CD8-positive, alpha-beta memory T cell (primary cell): ENCODE data around the gene CFAP161. TPM values are rescaled to one million over a fixed set of nuclear protein-coding genes. Genes with fewer than 3 reads are reported as not detected.

ENCODE experiments used
- CTCF ChIA-PET: fragments of 350-600 bp; sonication (Branson Sonifier 250); formaldehyde crosslinking; loops from one replicate; lab custom pipeline; 2021; ENCODE audit warnings: antibody characterized with exemption; lab: Charles Lee
- POLR2A ChIA-PET: fragments of 350-600 bp; sonication (Branson Sonifier 250); formaldehyde crosslinking; loops from one replicate; lab custom pipeline; 2021; ENCODE audit warnings: antibody characterized with exemption; lab: Charles Lee
- DNase-seq, 5 donors: peaks; one replicate each; pipeline versions ENCODE4 v3.0.0 to v3.0.0-alpha.2; 2020 to 2022; ENCODE audit warnings: mixed read lengths in 1 of 5
- H3K27ac ChIP-seq: one replicate; pipeline ENCODE4 v1.7.0; 2013; ENCODE audit warnings: low read depth, mild to moderate bottlenecking, low read length, moderate library complexity
- H3K27me3 ChIP-seq: 2 replicates; pipeline ENCODE4 v1.7.0; 2013; ENCODE audit warnings: low read length, mild to moderate bottlenecking; ENCODE audit not compliant: insufficient read depth, poor library complexity, severe bottlenecking
- H3K36me3 ChIP-seq: 2 replicates; pipeline ENCODE4 v1.7.0; 2013; ENCODE audit warnings: mild to moderate bottlenecking, low read length, moderate library complexity; ENCODE audit not compliant: insufficient read depth
- H3K4me1 ChIP-seq: 2 replicates; pipeline ENCODE4 v1.7.0; 2013; ENCODE audit warnings: mild to moderate bottlenecking, low read length, moderate library complexity; ENCODE audit not compliant: insufficient read depth
- H3K4me3 ChIP-seq: 2 replicates; pipeline ENCODE4 v1.7.0; 2013; ENCODE audit warnings: mild to moderate bottlenecking, low read length
- H3K9me3 ChIP-seq: 2 replicates; pipeline ENCODE4 v1.7.0; 2013; ENCODE audit warnings: mild to moderate bottlenecking, low read length
- H3K27ac Mint-ChIP-seq, 8 donors: one replicate each; pipeline ENCODE4 v1.8.0; 2020 to 2021; ENCODE audit warnings: mixed read lengths in 8 of 8, mild to moderate bottlenecking in 6 of 8, inconsistent platforms in 3 of 8, moderate library complexity in 3 of 8
- H3K27me3 Mint-ChIP-seq, 2 donors: one replicate each; pipeline ENCODE4 v1.8.0; 2020 to 2021; ENCODE audit warnings: mixed read lengths in 2 of 2, mild to moderate bottlenecking in 1 of 2, moderate library complexity in 1 of 2
- H3K36me3 Mint-ChIP-seq, 3 donors: one replicate each; pipeline ENCODE4 v1.8.0; 2020 to 2021; ENCODE audit warnings: mixed read lengths in 3 of 3, inconsistent platforms in 1 of 3, mild to moderate bottlenecking in 1 of 3
- H3K4me1 Mint-ChIP-seq, 3 donors: one replicate each; pipeline ENCODE4 v1.8.0; 2020 to 2021; ENCODE audit warnings: mixed read lengths in 3 of 3, inconsistent platforms in 1 of 3, mild to moderate bottlenecking in 1 of 3
- H3K4me3 Mint-ChIP-seq, 7 donors: one replicate each; pipeline ENCODE4 v1.8.0; 2020 to 2021; ENCODE audit warnings: mixed read lengths in 7 of 7, mild to moderate bottlenecking in 6 of 7, moderate library complexity in 4 of 7, inconsistent platforms in 2 of 7
- H3K9me3 Mint-ChIP-seq, 5 donors: one replicate each; pipeline ENCODE4 v1.8.0; 2020 to 2022; ENCODE audit warnings: mixed read lengths in 5 of 5, mild to moderate bottlenecking in 3 of 5, moderate library complexity in 2 of 5, inconsistent platforms in 1 of 5
- polyA plus RNA-seq: library from polyadenylated mRNA; unstranded; fragments of 300-500 nt; fragmentation: Illumina TruSeq; gene quantifications from one replicate; pipeline ENCODE4 v1.2.3, GENCODE V29; 2021
- total RNA-seq, 2 experiments: library from RNA; stranded (reverse); gene quantifications; one replicate each; pipeline ENCODE4 v1.2.3, GENCODE V29; 2021

CFAP161 gene
- total and polyA plus RNA-seq, 3 experiments from 2014 or later, result not detected

- Histone ChIP-seq H3K36me3 (no peaks in the 10 kb centered on the region), H3K4me3 (no peak overlapping the region), H3K27ac (no peak overlapping the region), H3K27me3 (no peaks in the 10 kb centered on the region), H3K9me3 (no peaks in the 10 kb centered on the region), H3K4me1 (peaks cover 9% of the 10 kb centered on the region)
- Mint-ChIP-seq H3K27me3 (peaks cover 25 to 81% of the 10 kb centered on the region in 2 donors), H3K36me3 (peaks cover 0 to 4% (median 0%) of the 10 kb centered on the region in 3 donors), H3K4me3 (no peak overlapping the region), H3K4me1 (peaks cover 3 to 15% (median 8%) of the 10 kb centered on the region in 3 donors), H3K9me3 (no peaks in the 10 kb centered on the region), H3K27ac (no peak overlapping the region)
- POLR2A ChIA-PET, result no interaction called here
- DNase-seq, result no peak
- CTCF ChIA-PET, result interaction anchor here (2.0 kb wide), 1 partner anchor 128 kb away, joined by 5 read pairs; no protein-coding TSS in a partner anchor
Measured at GRCh38 chr15:81098349-81098748, 35.7 kb upstream of the CFAP161 start.

DNA sequence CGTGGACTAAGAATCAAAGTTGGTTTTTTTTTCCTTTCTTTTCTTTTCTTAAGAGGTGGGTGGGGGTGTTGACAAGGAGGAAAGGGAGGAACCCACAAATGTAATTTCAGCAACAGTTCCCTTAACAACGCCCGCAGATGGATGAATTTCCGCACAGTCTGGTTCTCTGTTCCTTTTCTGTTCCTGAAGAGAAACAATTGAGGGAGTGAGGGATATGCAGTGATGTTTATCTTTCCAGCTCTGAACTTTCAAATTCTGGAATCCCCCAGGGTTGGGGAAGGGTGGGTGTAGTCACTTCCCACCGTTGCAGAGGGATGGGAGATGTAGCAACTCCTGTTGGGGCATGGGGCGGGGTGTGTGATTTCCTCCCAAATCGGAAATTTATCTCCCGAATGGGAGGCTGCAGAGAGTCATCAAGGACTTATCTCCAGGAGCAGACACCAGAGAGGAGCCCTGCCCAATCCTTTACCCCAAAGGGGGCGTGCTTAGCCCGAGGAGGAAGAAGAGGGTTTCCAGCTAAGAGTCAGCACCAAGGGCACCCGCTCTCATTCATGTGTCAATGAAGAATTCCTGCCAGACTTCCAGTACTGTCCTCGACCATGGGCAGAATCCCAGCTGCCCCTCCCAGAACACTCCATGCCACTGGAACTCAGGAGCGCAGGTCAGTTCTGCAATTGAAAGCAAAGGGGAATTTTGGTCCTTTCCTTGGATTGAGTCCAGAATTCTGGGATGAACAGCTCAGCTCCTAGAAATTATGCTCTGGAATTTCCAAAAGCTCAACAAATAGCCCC is 35.0 kb upstream of the CFAP161 start:
- no peaks in the 10 kb centered on the region for H3K9me3 ChIP-seq
- H3K4me1 ChIP-seq, result peaks cover 9% of the 10 kb centered on the region
- H3K36me3 ChIP-seq, result no peaks in the 10 kb centered on the region
- H3K4me3 Mint-ChIP-seq, result no peak overlapping the region
- no peaks in the 10 kb centered on the region for H3K9me3 Mint-ChIP-seq
- H3K27me3 ChIP-seq, result no peaks in the 10 kb centered on the region
- H3K27ac Mint-ChIP-seq, result no peak overlapping the region
- H3K27ac ChIP-seq, result no peak overlapping the region
- ChIA-PET CTCF (interaction anchor here (0.8 to 2.0 kb wide), 2 partner anchors 129 to 176 kb away, joined by 3 to 5 read pairs; no protein-coding TSS in a partner anchor), POLR2A (no interaction called here)
- H3K36me3 Mint-ChIP-seq, result peaks cover 0 to 4% (median 0%) of the 10 kb centered on the region in 3 donors
- no peak overlapping the region for H3K4me3 ChIP-seq
- no peak for DNase-seq
- H3K27me3 Mint-ChIP-seq, result peaks cover 22 to 81% of the 10 kb centered on the region in 2 donors
- H3K4me1 Mint-ChIP-seq, result peaks cover 3 to 15% (median 8%) of the 10 kb centered on the region in 3 donors

DNA sequence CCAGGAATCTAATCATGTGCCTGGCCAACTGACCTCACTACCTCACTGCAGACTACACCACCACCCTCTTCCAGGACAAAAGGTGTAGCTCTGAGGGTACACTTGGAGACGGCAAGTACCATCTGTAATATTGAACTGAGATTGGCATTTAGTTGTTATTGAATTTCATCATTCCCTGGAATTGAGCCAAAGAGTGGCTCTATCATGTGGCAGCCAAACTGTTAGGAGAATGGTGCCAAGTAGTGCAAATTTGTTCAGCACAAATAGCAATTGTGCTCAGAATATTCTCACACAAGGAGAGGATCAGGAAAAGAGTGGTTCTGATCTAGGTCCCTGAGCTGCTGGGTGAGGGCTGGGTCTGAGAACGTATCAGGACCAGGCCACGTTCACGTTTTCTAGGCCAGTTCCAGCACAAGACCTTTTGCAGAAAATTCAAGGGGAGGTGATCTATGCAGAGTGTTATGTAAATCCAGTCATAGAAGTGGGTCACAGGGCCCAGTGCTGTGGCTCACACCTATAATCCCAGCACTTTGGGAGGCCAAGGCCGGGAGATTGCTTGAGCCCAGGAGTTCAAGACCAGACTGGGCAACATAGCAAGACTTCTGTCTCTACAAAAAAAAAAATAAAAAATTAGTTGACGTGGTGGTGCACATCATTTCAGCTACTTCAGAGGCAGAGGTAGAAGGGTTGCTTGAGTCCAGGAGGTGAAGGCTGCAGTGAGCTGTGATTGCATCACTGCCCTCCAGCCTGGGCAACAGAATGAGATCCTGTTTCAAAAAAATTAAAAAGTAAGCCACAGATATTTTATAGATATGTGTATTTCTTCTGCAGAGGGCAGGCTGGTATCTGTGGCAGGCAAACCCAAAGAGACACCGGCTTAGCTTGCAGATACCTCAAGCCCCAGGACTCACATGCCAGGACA is 31.9 kb upstream of the CFAP161 start:
- Histone ChIP-seq H3K4me1 (peaks cover 9% of the 10 kb centered on the region), H3K27ac (no peak overlapping the region), H3K27me3 (no peaks in the 10 kb centered on the region), H3K36me3 (no peaks in the 10 kb centered on the region), H3K4me3 (no peak overlapping the region), H3K9me3 (no peaks in the 10 kb centered on the region)
- H3K36me3 Mint-ChIP-seq, result peaks cover 0 to 4% (median 0%) of the 10 kb centered on the region in 3 donors
- DNase-seq, result no peak
- ChIA-PET POLR2A (no interaction called here), CTCF (no interaction called here)
- peaks cover 28 to 72% of the 10 kb centered on the region in 2 donors for H3K27me3 Mint-ChIP-seq
- H3K4me3 Mint-ChIP-seq, result no peak overlapping the region
- H3K4me1 Mint-ChIP-seq, result peaks cover 3 to 15% (median 10%) of the 10 kb centered on the region in 3 donors
- H3K9me3 Mint-ChIP-seq, result no peaks in the 10 kb centered on the region
- H3K27ac Mint-ChIP-seq, result peak overlapping the region in 1 of 8 donors; percentile 3

- no peak overlapping the region for H3K4me3 ChIP-seq
- H3K36me3 ChIP-seq, result no peaks in the 10 kb centered on the region
- no peaks in the 10 kb centered on the region for H3K27me3 ChIP-seq
- H3K27me3 Mint-ChIP-seq, result peaks cover 17 to 61% of the 10 kb centered on the region in 2 donors
- H3K36me3 Mint-ChIP-seq, result no peaks in the 10 kb centered on the region
- H3K27ac ChIP-seq, result no peak overlapping the region
- no peak overlapping the region for H3K4me3 Mint-ChIP-seq
- peak overlapping the region in 1 of 8 donors; percentile 18 for H3K27ac Mint-ChIP-seq
- POLR2A ChIA-PET, result no interaction called here
- peaks cover 7% of the 10 kb centered on the region for H3K4me1 ChIP-seq
- no peak for DNase-seq
- no peaks in the 10 kb centered on the region for H3K9me3 ChIP-seq
- peaks cover 2 to 4% (median 4%) of the 10 kb centered on the region in 3 donors for H3K4me1 Mint-ChIP-seq
- CTCF ChIA-PET, result interaction anchor here (1.7 kb wide), 1 partner anchor 162 kb away, joined by 7 read pairs; no protein-coding TSS in a partner anchor
- H3K9me3 Mint-ChIP-seq, result no peaks in the 10 kb centered on the region
Measured at GRCh38 chr15:81103857-81104256, 30.2 kb upstream of the CFAP161 start.

GRCh38 chr15:81105545-81105944 is 28.5 kb upstream of the CFAP161 start:
- Histone ChIP-seq H3K4me1 (no peaks in the 10 kb centered on the region), H3K27me3 (no peaks in the 10 kb centered on the region), H3K27ac (no peak overlapping the region), H3K9me3 (no peaks in the 10 kb centered on the region), H3K36me3 (no peaks in the 10 kb centered on the region), H3K4me3 (no peak overlapping the region)
- no peaks in the 10 kb centered on the region for H3K36me3 Mint-ChIP-seq
- ChIA-PET POLR2A (no interaction called here), CTCF (interaction anchor here (0.6 to 2.3 kb wide), 6 partner anchors 16 to 301 kb away, joined by 3 to 22 read pairs (median 4); no protein-coding TSS in a partner anchor)
- peaks cover 0 to 2% (median 0%) of the 10 kb centered on the region in 3 donors for H3K4me1 Mint-ChIP-seq
- H3K27me3 Mint-ChIP-seq, result peaks cover 14 to 57% of the 10 kb centered on the region in 2 donors
- H3K4me3 Mint-ChIP-seq, result no peak overlapping the region
- H3K9me3 Mint-ChIP-seq, result no peaks in the 10 kb centered on the region
- H3K27ac Mint-ChIP-seq, result no peak overlapping the region
- DNase-seq, result no peak

DNA sequence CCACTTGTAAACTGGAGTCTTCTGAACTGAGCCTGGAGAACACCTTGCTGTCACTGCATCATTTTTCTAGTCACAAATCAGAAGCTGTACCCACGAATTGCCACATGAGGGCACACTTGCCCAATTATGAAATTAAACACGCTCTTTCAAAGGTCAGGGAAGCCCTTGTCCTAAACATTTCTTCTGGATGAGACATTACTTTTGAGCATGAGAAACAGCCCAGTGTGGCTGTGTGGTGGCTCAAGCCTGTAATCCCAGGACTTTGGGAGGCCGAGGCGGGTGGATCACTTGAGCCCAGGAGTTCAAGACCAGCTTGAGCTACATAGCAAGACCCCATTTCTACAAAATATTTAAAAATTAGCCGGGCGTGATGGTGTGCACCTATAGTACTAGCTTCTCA is 27.5 kb upstream of the CFAP161 start:
- Mint-ChIP-seq H3K27me3 (peaks cover 16 to 60% of the 10 kb centered on the region in 2 donors), H3K36me3 (no peaks in the 10 kb centered on the region), H3K4me1 (peaks cover 0 to 2% (median 0%) of the 10 kb centered on the region in 3 donors), H3K27ac (no peak overlapping the region), H3K9me3 (no peaks in the 10 kb centered on the region), H3K4me3 (no peak overlapping the region)
- no peaks in the 10 kb centered on the region for H3K36me3 ChIP-seq
- peak in 3 of 5 donors; percentile 4 to 28 (median 4) for DNase-seq
- POLR2A ChIA-PET, result no interaction called here
- H3K27ac ChIP-seq, result no peak overlapping the region
- no peaks in the 10 kb centered on the region for H3K9me3 ChIP-seq
- no peaks in the 10 kb centered on the region for H3K4me1 ChIP-seq
- no peak overlapping the region for H3K4me3 ChIP-seq
- CTCF ChIA-PET, result interaction anchor here (0.9 to 2.3 kb wide), 6 partner anchors 17 to 540 kb away, joined by 3 to 22 read pairs (median 4); no protein-coding TSS in a partner anchor
- H3K27me3 ChIP-seq, result no peaks in the 10 kb centered on the region

DNA sequence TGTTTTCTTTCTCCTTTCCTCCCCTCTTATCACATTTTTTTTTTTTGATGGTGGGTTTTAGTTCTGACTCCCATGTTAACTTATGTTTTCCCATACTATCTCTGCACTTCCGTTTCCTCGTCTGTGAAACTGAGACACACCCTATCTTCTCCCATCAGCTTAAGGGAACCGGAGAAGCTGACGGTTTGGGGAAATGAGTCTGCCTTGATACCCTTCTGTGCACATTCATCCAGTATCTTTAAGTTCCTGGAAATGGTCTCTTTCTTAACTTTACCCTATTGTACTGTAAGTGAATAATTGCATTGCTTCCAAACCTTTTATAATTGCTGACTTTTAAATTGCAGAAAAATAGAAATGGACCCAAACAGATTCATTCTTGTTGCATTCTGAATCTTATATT is 26.2 kb upstream of the CFAP161 start:
- H3K27me3 Mint-ChIP-seq, result peaks cover 17 to 55% of the 10 kb centered on the region in 2 donors
- CTCF ChIA-PET, result interaction anchor here (0.8 to 1.3 kb wide), 3 partner anchors 11 to 158 kb away, joined by 3 to 6 read pairs (median 3); no protein-coding TSS in a partner anchor

More for the DNA sequence above, 26.2 kb upstream of the CFAP161 start:
- Histone ChIP-seq H3K4me1 (no peaks in the 10 kb centered on the region), H3K4me3 (no peak overlapping the region), H3K27me3 (no peaks in the 10 kb centered on the region), H3K9me3 (no peaks in the 10 kb centered on the region), H3K36me3 (no peaks in the 10 kb centered on the region), H3K27ac (no peak overlapping the region)
- H3K4me3 Mint-ChIP-seq, result no peak overlapping the region
- no peaks in the 10 kb centered on the region for H3K9me3 Mint-ChIP-seq
- no peak for DNase-seq
- H3K36me3 Mint-ChIP-seq, result no peaks in the 10 kb centered on the region
- no peak overlapping the region for H3K27ac Mint-ChIP-seq
- H3K4me1 Mint-ChIP-seq, result peaks cover 0 to 2% (median 0%) of the 10 kb centered on the region in 3 donors
- POLR2A ChIA-PET, result interaction anchor here (0.6 kb wide), 2 partner anchors 102 to 160 kb away, joined by 3 to 6 read pairs; no protein-coding TSS in a partner anchor
